ENCODE data around the gene SNRPA. TPM values are rescaled to one million over a fixed set of nuclear protein-coding genes. Genes with fewer than 3 reads are reported as not detected.
A peak's percentile ranks its signal among the peaks of the same experiment; 100 is the strongest.

The SNRPA gene
- total and polyA plus RNA-seq, 2 of the 8 experiments (the other 6 are each of a cell fraction or from before 2014, with no cell fraction given) = 201 to 202 TPM

DNA sequence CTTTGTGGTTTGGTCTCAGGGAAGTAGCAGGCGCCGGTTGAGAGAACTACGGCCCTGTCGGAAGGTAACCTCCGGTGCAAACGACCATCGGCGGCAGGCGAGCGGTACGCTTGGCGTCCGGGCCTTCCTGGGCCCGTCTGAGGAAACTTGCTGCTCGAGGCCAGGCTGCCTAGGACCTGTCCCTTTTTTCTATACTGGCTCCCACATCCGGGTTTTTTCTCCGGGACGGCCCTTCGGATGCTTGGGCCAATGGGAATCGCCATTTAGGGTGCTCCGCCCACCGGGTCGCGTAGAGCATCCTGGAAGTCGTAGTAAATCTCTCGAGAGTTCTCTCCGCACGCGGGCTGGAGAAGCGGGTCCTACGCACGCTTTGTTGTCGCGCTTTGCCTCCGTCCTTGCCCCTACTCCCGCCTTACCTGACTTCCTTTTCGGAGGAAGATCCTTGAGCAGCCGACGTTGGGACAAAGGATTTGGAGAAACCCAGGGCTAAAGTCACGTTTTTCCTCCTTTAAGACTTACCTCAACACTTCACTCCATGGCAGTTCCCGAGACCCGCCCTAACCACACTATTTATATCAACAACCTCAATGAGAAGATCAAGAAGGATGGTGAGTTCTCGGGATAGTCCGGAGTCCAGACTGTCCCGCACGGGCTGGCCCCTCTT lies at the start of gene SNRPA (continued):
- no peak for TF ChIP-seq RXRA (IDR thresholded peaks at IDR 0.05; ENCODE audit: insufficient read depth, low read depth, low read length)
- TF ChIP-seq HDAC2 (IDR thresholded peaks at IDR 0.05; ENCODE audit: borderline replicate concordance in 1 of 2, low read depth in 2 of 2, low read length in 2 of 2) = no peak
- TF ChIP-seq EGR1 (IDR thresholded peaks at IDR 0.05; ENCODE audit: borderline replicate concordance, low read depth, low read length) = no peak
- peak; percentile 76 for TF ChIP-seq CHD2 (IDR thresholded peaks at IDR 0.05; ENCODE audit: low read length)
- TF ChIP-seq CBX5 (IDR thresholded peaks at IDR 0.05; ENCODE audit: low read depth, low read length) = no peak
- TF ChIP-seq, protein P1, sequence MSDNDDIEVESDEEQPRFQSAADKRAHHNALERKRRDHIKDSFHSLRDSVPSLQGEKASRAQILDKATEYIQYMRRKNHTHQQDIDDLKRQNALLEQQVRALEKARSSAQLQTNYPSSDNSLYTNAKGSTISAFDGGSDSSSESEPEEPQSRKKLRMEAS (IDR thresholded peaks at IDR 0.05) = peak; percentile 90
- no peak for TF ChIP-seq TCF12 (IDR thresholded peaks at IDR 0.05; ENCODE audit: low read depth, low read length)
- peak in 1 of 2 experiments; percentile 78; a peak in 1 of 4 replicates for TF ChIP-seq SIN3A (conservative IDR thresholded peaks at IDR 0.05 in 1 of 2, IDR thresholded peaks at IDR 0.05 in 1 of 2; ENCODE audit: low read depth in 1 of 2, low read length in 2 of 2)
- TF ChIP-seq, protein P2, sequence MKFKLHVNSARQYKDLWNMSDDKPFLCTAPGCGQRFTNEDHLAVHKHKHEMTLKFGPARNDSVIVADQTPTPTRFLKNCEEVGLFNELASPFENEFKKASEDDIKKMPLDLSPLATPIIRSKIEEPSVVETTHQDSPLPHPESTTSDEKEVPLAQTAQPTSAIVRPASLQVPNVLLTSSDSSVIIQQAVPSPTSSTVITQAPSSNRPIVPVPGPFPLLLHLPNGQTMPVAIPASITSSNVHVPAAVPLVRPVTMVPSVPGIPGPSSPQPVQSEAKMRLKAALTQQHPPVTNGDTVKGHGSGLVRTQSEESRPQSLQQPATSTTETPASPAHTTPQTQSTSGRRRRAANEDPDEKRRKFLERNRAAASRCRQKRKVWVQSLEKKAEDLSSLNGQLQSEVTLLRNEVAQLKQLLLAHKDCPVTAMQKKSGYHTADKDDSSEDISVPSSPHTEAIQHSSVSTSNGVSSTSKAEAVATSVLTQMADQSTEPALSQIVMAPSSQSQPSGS (IDR thresholded peaks at IDR 0.05; ENCODE audit: low read length) = peak; percentile 47; the same call in 1 of the 2 replicates
- TF ChIP-seq, protein P3, sequence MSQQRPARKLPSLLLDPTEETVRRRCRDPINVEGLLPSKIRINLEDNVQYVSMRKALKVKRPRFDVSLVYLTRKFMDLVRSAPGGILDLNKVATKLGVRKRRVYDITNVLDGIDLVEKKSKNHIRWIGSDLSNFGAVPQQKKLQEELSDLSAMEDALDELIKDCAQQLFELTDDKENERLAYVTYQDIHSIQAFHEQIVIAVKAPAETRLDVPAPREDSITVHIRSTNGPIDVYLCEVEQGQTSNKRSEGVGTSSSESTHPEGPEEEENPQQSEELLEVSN (IDR thresholded peaks at IDR 0.05) = peak; percentile 77
- TF ChIP-seq GABPA (IDR thresholded peaks at IDR 0.05; ENCODE audit: borderline replicate concordance, insufficient read depth, low read length) = no peak
- TF ChIP-seq JUN (IDR thresholded peaks at IDR 0.05; ENCODE audit: low read depth, low read length) = no peak
- TF ChIP-seq TEAD4 (IDR thresholded peaks at IDR 0.05; ENCODE audit: low read depth, low read length) = no peak
- TF ChIP-seq KDM1A (IDR thresholded peaks at IDR 0.05; ENCODE audit: borderline replicate concordance, low read length) = no peak
- no peak for TF ChIP-seq HDAC6 (IDR thresholded peaks at IDR 0.05; ENCODE audit: low read depth, low read length)
- no peak for TF ChIP-seq SUZ12 (IDR thresholded peaks at IDR 0.05; ENCODE audit: low read length)
- TF ChIP-seq BCL11A (IDR thresholded peaks at IDR 0.05; ENCODE audit: low read depth in 2 of 2, low read length in 2 of 2) = no peak
- TF ChIP-seq, protein P4, sequence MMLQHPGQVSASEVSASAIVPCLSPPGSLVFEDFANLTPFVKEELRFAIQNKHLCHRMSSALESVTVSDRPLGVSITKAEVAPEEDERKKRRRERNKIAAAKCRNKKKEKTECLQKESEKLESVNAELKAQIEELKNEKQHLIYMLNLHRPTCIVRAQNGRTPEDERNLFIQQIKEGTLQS (IDR thresholded peaks at IDR 0.05; ENCODE audit: insufficient read depth, low read depth, low read length) = no peak
- peak; percentile 84 to 98 for TF ChIP-seq POLR2A (IDR thresholded peaks at IDR 0.05; ENCODE audit: control extremely low read depth in 1 of 2, low read depth in 2 of 2, low read length in 2 of 2)
- no peak; the same call in 1 of the 2 replicates for TF ChIP-seq SP1 (IDR thresholded peaks at IDR 0.05; ENCODE audit: low read depth, low read length)
- no peak for TF ChIP-seq CHD1 (IDR thresholded peaks at IDR 0.05; ENCODE audit: low read depth, low read length)
- no peak for TF ChIP-seq CEBPB (IDR thresholded peaks at IDR 0.05; ENCODE audit: low read depth, low read length)

Measured in H1 (cell line).